Astrocyte (in vitro differentiated cells and primary cell): Measurements from ENCODE around the gene ENSA. TPM values are rescaled to one million over a fixed set of nuclear protein-coding genes. Genes with fewer than 3 reads are reported as not detected.

Experiments used
- DNase-seq: peaks from one replicate; pipeline ENCODE4 v3.0.0-alpha.2; 2010; ENCODE audit warnings: low read depth
- FAIRE-seq: peaks from 2 replicates; lab custom pipeline; 2011; peaks lifted over from hg19 to GRCh38; lab: Jason Lieb, UNC
- H2AFZ ChIP-seq: 2 replicates; pipeline ENCODE4 v1.6.0; 2012; ENCODE audit warnings: low read depth, low read length, inconsistent platforms
- H3K27ac ChIP-seq: 2 replicates; pipeline ENCODE4 v1.5.1; 2011; ENCODE audit warnings: low read depth, low read length, inconsistent platforms
- H3K27me3 ChIP-seq: 2 replicates; pipeline ENCODE4 v1.6.0; 2011; ENCODE audit warnings: low read length, inconsistent platforms; ENCODE audit not compliant: insufficient read depth
- H3K36me3 ChIP-seq: 2 replicates; pipeline ENCODE4 v1.5.1; 2011; ENCODE audit warnings: low read length, inconsistent platforms; ENCODE audit not compliant: insufficient read depth
- H3K4me1 ChIP-seq: 2 replicates; pipeline ENCODE4 v1.5.1; 2011; ENCODE audit warnings: low read length, inconsistent platforms; ENCODE audit not compliant: insufficient read depth
- H3K4me2 ChIP-seq: 2 replicates; pipeline ENCODE4 v1.6.0; 2012; ENCODE audit warnings: low read length, inconsistent platforms
- H3K4me3 ChIP-seq: 2 replicates; pipeline ENCODE4 v1.5.1; 2011; ENCODE audit warnings: low read depth, mild to moderate bottlenecking, low read length, inconsistent platforms; ENCODE audit not compliant: insufficient read depth
- H3K79me2 ChIP-seq: 2 replicates; pipeline ENCODE4 v1.6.0; 2012; ENCODE audit warnings: mild to moderate bottlenecking, low read length, inconsistent platforms; ENCODE audit not compliant: insufficient read depth
- H3K9ac ChIP-seq: 2 replicates; pipeline ENCODE4 v1.6.0; 2012; ENCODE audit warnings: mild to moderate bottlenecking, low read length, inconsistent platforms
- H3K9me3 ChIP-seq: 2 replicates; pipeline ENCODE4 v1.5.1; 2012; ENCODE audit warnings: low read depth, mild to moderate bottlenecking, low read length, inconsistent platforms; ENCODE audit not compliant: insufficient read depth
- H4K20me1 ChIP-seq: 2 replicates; pipeline ENCODE4 v1.6.0; 2012; ENCODE audit warnings: low read length, inconsistent platforms; ENCODE audit not compliant: insufficient read depth
- H3K27ac Mint-ChIP-seq: one replicate; pipeline ENCODE4 v1.8.0; 2021; ENCODE audit warnings: mild to moderate bottlenecking, mixed read lengths; ENCODE audit not compliant: unreplicated experiment
- H3K27me3 Mint-ChIP-seq: one replicate; pipeline ENCODE4 v1.8.0; 2021; ENCODE audit warnings: low read depth, mixed read lengths; ENCODE audit not compliant: unreplicated experiment
- H3K36me3 Mint-ChIP-seq: one replicate; pipeline ENCODE4 v1.8.0; 2021; ENCODE audit warnings: low read depth, mixed read lengths; ENCODE audit not compliant: unreplicated experiment
- H3K4me1 Mint-ChIP-seq: one replicate; pipeline ENCODE4 v1.8.0; 2021; ENCODE audit warnings: low read depth, mixed read lengths; ENCODE audit not compliant: unreplicated experiment
- H3K4me3 Mint-ChIP-seq: one replicate; pipeline ENCODE4 v1.8.0; 2021; ENCODE audit warnings: mild to moderate bottlenecking, moderate library complexity, mixed read lengths; ENCODE audit not compliant: unreplicated experiment
- H3K9me3 Mint-ChIP-seq: one replicate; pipeline ENCODE4 v1.8.0; 2021; ENCODE audit warnings: mild to moderate bottlenecking, mixed read lengths; ENCODE audit not compliant: unreplicated experiment
- CTCF ChIP-seq: IDR thresholded peaks from 2 replicates; pipeline ENCODE4 v1.5.1; 2011; ENCODE audit warnings: low read depth, mild to moderate bottlenecking, inconsistent platforms, low read length, moderate library complexity; ENCODE audit not compliant: insufficient read depth
- EZH2 ChIP-seq: IDR thresholded peaks from 2 replicates; pipeline ENCODE4 v1.6.1; 2012; ENCODE audit warnings: mild to moderate bottlenecking, low read length, inconsistent platforms; ENCODE audit not compliant: insufficient read depth
- total RNA-seq: library from RNA; stranded (reverse); gene quantifications from 2 replicates; pipeline ENCODE4 v1.2.1, GENCODE V29; 2021

Gene ENSA
- total RNA-seq, 1 donor from 2014 or later = 99.6 TPM

- Mint-ChIP-seq H3K4me1 (no peaks in the 10 kb centered on the region), H3K27ac (no peak overlapping the region), H3K36me3 (peaks cover 8% of the 10 kb centered on the region), H3K27me3 (no peaks in the 10 kb centered on the region), H3K9me3 (no peaks in the 10 kb centered on the region), H3K4me3 (no peak overlapping the region)
- Histone ChIP-seq H3K36me3 (no peaks in the 10 kb centered on the region), H3K4me1 (no peaks in the 10 kb centered on the region), H2AFZ (no peak overlapping the region), H3K9ac (no peak overlapping the region), H3K27me3 (no peaks in the 10 kb centered on the region), H3K9me3 (no peaks in the 10 kb centered on the region), H3K27ac (no peak overlapping the region), H3K4me2 (no peak overlapping the region), H4K20me1 (peaks cover 4% of the 10 kb centered on the region), H3K79me2 (no peaks in the 10 kb centered on the region), H3K4me3 (no peak overlapping the region)
- TF ChIP-seq EZH2 = no peak
- no peak for TF ChIP-seq CTCF
- DNase-seq (no peak), FAIRE-seq (no peak)
Measured at GRCh38 chr1:150674881-150675280, 45.5 kb upstream of the ENSA start.

- Histone ChIP-seq H3K4me1 (no peaks in the 10 kb centered on the region), H3K36me3 (peaks cover 8% of the 10 kb centered on the region), H3K27me3 (no peaks in the 10 kb centered on the region), H3K4me3 (no peak overlapping the region), H3K9ac (no peak overlapping the region), H3K27ac (no peak overlapping the region), H4K20me1 (no peaks in the 10 kb centered on the region), H2AFZ (no peak overlapping the region), H3K4me2 (no peak overlapping the region), H3K9me3 (no peaks in the 10 kb centered on the region), H3K79me2 (no peaks in the 10 kb centered on the region)
- Mint-ChIP-seq H3K9me3 (no peaks in the 10 kb centered on the region), H3K4me3 (no peak overlapping the region), H3K27ac (no peak overlapping the region), H3K27me3 (no peaks in the 10 kb centered on the region), H3K4me1 (no peaks in the 10 kb centered on the region), H3K36me3 (peaks cover 11% of the 10 kb centered on the region)
- TF ChIP-seq EZH2 = no peak
- TF ChIP-seq CTCF = no peak
- DNase-seq = no peak
- FAIRE-seq = no peak
Measured at GRCh38 chr1:150663321-150663720, 33.9 kb upstream of the ENSA start.

- Mint-ChIP-seq H3K27ac (no peak overlapping the region), H3K4me3 (no peak overlapping the region), H3K27me3 (no peaks in the 10 kb centered on the region), H3K4me1 (no peaks in the 10 kb centered on the region), H3K36me3 (peaks cover 11% of the 10 kb centered on the region), H3K9me3 (no peaks in the 10 kb centered on the region)
- H2AFZ ChIP-seq = no peak overlapping the region
- no peak overlapping the region for H3K4me3 ChIP-seq
- H3K79me2 ChIP-seq = no peaks in the 10 kb centered on the region
- TF ChIP-seq EZH2 (no peak), CTCF (no peak)
- H3K27ac ChIP-seq = no peak overlapping the region
- DNase-seq = no peak
- no peak overlapping the region for H3K4me2 ChIP-seq
- H3K9ac ChIP-seq = no peak overlapping the region
- H4K20me1 ChIP-seq = no peaks in the 10 kb centered on the region
- no peak for FAIRE-seq
- H3K36me3 ChIP-seq = peaks cover 10% of the 10 kb centered on the region
- H3K4me1 ChIP-seq = no peaks in the 10 kb centered on the region
- no peaks in the 10 kb centered on the region for H3K27me3 ChIP-seq
- H3K9me3 ChIP-seq = no peaks in the 10 kb centered on the region
Measured at GRCh38 chr1:150662811-150663210, 33.4 kb upstream of the ENSA start.
